ENCODE measurements around the gene FRRS1L. TPM values are rescaled to one million over a fixed set of nuclear protein-coding genes. Genes with fewer than 3 reads are reported as not detected.

Gene FRRS1L, protein sequence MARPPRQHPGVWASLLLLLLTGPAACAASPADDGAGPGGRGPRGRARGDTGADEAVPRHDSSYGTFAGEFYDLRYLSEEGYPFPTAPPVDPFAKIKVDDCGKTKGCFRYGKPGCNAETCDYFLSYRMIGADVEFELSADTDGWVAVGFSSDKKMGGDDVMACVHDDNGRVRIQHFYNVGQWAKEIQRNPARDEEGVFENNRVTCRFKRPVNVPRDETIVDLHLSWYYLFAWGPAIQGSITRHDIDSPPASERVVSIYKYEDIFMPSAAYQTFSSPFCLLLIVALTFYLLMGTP
- 11.0 TPM for total RNA-seq

- no peak for DNase-seq (ENCODE audit: low spot score)
Measured at GRCh38 chr9:109166771-109167601, at the start of gene FRRS1L. TSS of gene FRRS1L (minus strand) at chr9:109167249. CDS start at chr9:109167138, 111 bp downstream.

- DNase-seq (ENCODE audit: low spot score) = no peak
Measured at GRCh38 chr9:109214414-109214813, 47.4 kb upstream of the FRRS1L start.

DNA sequence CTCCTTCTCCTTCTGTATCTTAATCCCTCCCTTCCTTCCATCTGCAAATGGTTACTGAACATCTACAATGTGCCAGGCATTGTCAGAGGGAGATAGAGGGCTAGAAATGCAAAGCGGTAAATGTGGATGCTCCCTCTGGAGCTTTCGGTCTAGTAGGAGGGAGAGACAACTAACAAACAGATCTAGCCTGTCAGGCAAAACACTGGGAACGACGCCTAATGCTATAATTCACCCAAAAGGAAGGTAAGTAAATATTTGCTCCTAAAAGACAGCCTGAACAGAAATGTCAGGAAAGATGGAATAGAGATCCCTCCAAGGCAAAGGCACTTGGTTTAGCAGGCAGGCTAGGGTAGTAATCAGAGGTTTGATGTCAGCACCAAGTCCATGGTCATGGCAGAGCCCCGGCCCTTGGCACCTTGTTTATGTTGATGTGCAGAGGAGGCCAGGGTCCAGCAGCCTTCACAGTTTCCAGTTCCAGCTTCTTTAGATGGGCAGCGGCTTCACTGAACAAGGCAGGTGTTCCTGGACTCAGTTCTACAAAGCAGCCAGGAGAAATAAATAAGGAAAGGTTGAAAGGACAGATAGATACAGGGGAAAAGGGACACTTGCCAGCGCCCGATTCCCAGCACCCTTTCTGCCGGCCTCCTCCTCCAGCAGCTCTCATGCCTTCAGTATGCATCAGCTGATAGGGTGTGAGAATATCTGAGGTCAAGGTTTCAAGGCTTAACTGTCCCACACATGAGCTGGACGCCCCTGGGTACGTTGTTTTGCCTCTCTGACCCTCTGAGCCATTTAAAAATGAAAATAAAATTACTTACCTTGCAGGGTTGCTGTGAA, 46.5 kb upstream of the FRRS1L start:
- no peak for DNase-seq (ENCODE audit: low spot score)

DNA sequence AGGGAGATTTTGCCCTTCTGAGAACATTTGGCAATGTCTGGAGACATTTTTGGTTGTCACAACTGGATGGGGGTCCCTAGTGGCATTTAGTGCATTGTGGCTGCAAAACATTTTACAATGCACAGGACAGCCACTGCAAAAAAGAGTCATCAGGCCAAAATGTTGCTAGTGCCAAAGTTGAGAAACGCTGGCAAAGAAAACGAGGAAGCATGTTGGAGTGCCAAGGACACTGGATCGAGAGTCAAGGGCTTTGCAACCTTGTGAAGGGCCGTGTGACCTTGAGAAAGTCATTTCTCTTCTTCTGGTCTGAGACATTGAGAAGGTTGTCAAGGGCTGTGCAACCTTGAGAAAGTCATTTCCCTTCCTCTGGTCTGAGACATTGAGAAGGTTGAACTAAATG, 45.7 kb upstream of the FRRS1L start:
- DNase-seq (ENCODE audit: low spot score) = no peak

GRCh38 chr9:109206670-109207069, 39.6 kb upstream of the FRRS1L start:
- DNase-seq (ENCODE audit: low spot score) = no peak

- no peak for DNase-seq (ENCODE audit: low spot score)
Measured at GRCh38 chr9:109205526-109205925, 38.5 kb upstream of the FRRS1L start.

DNA sequence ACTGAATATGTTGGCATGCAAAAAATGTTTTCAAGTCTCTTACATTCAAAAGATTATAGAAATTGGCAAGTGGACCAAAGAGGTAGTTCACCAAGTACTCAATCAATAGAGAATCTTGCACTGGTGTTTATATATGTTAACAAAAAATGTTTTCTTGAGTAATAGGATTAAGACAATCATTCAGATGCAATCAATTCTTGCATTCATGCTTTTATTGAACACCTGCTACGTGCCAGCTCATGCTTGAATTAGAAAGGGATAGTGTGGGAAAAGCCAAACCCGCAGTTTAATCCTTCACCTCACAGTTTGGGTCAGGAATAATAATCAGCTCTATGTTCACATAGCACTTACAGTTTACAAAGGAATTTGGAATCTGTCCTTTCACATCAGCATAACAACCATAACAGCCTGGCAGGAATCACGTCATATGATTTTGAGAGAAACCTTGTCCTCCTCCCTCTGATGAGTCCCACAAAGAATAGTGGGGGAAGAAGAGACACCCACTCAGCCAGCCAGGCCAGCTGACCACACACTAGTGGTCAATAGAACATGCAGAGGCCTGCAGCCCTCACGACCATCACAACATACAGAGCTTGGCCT, 36.8 kb upstream of the FRRS1L start:
- DNase-seq (ENCODE audit: low spot score) = no peak

DNA sequence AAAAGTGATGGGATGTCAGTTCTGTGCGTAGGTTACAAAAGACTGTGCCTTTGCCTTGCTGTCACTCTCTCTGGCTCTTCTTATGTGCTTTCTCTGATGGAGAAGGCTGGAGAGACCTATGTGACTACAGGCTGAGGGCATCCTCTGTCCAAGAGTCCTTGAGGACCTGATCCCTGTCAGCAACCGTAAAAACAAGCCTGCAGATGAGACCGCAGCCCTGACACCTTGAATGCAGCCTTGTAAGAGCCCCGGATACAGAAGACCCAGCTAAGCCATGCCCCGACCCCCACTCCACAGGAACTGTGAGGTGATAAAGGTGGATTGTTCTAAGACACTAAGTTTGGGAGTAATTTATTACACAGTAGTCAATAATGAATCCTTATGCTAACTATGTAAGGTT, 32.6 kb upstream of the FRRS1L start:
- no peak for DNase-seq (ENCODE audit: low spot score)

GRCh38 chr9:109198736-109199382, 31.8 kb upstream of the FRRS1L start:
- DNase-seq (ENCODE audit: low spot score) = no peak

DNA sequence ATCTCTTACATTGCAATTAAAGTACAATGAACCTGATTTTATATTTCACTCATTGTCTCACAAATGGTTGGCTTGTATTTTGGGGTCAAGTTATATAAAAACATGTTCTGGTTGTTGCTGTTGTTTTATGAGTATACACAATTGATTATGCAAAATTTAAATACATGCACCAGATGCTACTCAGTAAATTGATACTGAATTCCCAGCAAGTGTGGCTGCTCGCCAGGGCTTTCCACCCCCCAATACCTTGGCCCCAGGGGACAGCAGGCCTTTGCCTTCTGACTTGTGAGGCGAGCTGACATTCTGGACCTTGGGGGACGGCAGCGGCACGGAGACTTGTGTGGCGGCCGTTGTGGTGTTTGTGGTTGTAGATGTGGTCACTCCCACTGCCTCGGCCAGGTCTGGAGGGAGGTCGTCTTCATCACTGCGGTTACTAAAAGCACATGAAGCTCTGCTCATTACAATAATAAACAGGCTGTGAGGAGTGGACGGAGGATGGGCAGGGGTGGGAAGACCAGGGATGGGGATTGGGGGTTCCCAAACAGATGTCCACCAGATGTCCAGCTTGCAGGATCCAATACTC, 27.0 kb upstream of the FRRS1L start:
- no peak for DNase-seq (ENCODE audit: low spot score)

DNA sequence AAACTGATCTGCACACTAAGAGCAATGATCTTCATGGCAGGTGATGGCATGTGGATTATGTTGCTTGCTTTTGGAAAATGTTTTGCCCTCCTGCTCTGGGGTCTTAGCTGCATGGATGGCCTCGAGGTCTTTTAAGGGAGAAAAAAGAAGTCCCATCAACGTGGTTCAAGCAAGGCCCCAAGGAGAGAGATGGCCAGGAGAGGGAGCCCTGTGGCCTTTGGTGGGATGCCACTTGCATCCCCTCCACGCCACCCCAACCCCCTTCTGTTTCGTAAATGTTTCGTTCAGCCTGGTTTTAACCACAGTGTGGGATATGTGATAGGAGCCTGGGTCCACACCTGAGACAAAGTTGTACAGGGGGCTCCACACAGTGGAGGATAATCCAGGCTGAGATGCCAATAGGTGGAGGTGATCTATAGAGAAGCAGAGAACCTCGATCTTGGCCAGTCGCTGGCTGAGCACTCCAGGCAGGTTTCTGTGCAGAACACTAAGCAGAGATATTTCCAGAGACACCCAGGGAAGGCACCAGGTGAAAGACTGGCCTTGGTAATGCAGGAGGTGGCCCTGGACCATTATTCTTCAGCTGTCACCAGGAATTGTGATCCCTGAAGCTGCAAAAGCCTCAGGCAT, 25.8 kb upstream of the FRRS1L start:
- no peak for DNase-seq (ENCODE audit: low spot score)

DNA sequence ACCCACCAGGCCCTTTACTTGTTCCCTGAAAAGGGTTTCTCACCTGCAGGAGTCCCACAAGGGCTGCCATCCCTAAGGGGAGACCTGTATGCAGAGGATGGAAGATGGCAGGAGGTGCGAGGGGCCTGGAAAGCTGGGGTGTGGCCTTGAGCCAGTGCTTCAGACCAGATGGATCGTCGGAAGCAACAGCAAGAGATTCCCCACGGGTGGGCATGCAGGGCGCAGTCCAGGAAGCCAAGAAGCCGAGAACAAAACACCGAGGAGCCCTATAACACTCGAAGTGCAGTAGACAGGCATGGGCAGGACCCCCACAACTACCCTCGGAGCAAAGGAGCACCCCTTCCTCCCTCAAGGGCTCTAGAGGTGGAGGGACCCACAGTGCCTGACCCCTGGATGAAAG, 24.7 kb upstream of the FRRS1L start:
- DNase-seq (ENCODE audit: low spot score) = no peak

GRCh38 chr9:109190151-109190550, 23.1 kb upstream of the FRRS1L start:
- no peak for DNase-seq (ENCODE audit: low spot score)

- no peak for DNase-seq (ENCODE audit: low spot score)
Measured at GRCh38 chr9:109186857-109187520, 19.9 kb upstream of the FRRS1L start.

DNA sequence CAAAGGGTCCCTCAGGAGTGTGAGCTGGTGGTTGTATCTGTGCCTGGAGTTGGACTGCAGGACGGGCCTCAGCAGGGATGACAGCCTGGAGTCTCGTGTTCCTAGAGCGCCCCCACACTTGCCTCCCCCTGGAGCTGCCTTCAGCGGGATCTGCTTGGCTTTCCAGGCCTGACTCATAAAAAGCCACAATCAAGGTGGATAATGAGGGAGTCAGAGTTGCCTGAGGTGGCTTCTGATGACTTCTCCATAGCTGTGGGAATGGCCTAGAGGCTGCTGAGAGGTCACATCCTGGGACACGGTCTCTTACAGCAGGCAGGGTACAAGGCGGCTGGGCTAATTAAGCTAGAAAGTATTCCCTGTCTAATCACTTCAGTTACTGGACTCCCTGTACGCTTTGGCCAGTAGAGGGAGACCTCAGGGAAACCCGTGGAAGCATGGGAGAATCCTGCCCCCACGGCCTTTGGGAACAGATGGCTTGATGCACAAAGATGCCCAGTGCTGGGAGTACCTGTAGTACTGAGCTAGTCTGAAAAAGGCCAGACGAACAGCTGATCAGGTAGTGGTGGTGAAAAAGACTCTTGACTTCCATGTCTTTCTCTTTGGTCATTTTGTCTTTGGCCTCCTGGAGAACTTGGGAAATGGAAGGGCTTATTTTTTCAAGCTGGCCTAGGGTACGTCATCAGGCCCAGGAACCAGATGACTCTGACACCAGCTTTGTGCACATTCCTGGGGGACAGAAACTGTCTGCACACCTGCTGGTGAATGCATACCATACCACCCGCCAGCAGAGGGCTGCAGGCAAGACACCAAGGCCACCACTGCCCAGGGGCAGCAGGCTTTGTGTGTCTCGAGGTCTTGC, 16.1 kb upstream of the FRRS1L start:
- no peak for DNase-seq (ENCODE audit: low spot score)

DNA sequence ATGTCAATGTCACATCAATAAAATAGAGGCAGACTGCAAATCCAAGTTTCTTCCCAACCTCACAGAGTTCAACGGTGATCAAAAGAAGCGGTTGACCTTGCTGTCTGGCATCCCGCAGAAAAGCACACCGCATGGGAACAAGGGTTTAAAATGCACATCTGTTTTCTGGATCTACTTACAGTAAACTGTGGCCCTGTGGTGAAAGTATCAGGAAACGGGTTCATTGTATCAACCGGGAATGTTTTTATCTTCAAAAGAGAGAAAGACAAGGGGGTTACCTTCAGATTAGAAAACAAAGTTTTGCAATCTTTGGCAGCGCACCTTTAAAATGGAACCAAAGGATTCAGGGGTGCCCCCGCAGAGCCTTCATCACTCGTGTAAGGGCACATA, 15.5 kb upstream of the FRRS1L start:
- DNase-seq (ENCODE audit: low spot score) = no peak

DNA sequence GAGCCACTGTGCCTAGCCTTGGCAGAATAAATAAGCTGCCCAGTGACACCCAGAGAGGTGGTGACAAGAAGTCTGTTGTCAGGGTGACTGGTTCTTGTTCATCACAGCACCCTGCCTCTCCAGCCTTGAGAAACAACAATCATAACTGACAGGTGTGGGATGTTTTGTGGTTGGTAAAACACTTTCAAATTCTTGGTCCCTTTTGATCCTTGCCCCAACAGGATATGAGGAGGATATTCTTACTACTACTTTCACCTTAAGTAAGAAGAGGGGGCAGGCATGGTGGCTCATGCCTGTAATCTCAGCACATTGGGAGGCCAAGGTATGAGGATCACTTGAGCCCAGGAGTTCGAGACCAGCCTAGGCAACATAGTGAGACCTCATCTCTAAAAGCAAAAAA, 14.2 kb upstream of the FRRS1L start:
- no peak for DNase-seq (ENCODE audit: low spot score)

GRCh38 chr9:109179801-109180523, 12.9 kb upstream of the FRRS1L start:
- DNase-seq (ENCODE audit: low spot score) = no peak

All from ureter (tissue), 1 donor.